ENCODE results near the gene TECPR2. TPM values are rescaled to one million over a fixed set of nuclear protein-coding genes. Genes with fewer than 3 reads are reported as not detected.

TECPR2 gene
- total and polyA plus RNA-seq, 2 of the 13 experiments (the other 11 are each of a cell fraction or from before 2014, with no cell fraction given): 3.5 to 5.7 TPM

- no peak for TF ChIP-seq TFDP1 (CRISPR knock-in tag; IDR thresholded peaks at IDR 0.05; ENCODE audit: borderline replicate concordance)
- TF ChIP-seq FOXJ3 (CRISPR knock-in tag; IDR thresholded peaks at IDR 0.05; ENCODE audit: borderline replicate concordance): no peak
- 0 out of 2 replicates have a peak, but pooled peaks have one; percentile 19 for TF ChIP-seq ZNF205 (CRISPR knock-in tag; IDR thresholded peaks at IDR 0.05)
- TF ChIP-seq ZBTB7B (CRISPR knock-in tag; IDR thresholded peaks at IDR 0.05): 0 out of 2 replicates have a peak, but pooled peaks have one; percentile 13
- TF ChIP-seq ZNF496 (CRISPR knock-in tag; IDR thresholded peaks at IDR 0.05; ENCODE audit: insufficient replicate concordance): no peak
- no peak for TF ChIP-seq DRAP1 (CRISPR knock-in tag; IDR thresholded peaks at IDR 0.05)
- no peak for TF ChIP-seq SRSF4 (IDR thresholded peaks at IDR 0.05; ENCODE audit: low read depth, low read length, poor library complexity, severe bottlenecking)
- no peak for TF ChIP-seq FOXP1 (IDR thresholded peaks at IDR 0.05)
- TF ChIP-seq FOXP1 (CRISPR knock-in tag; IDR thresholded peaks at IDR 0.05): 0 out of 2 replicates have a peak, but pooled peaks have one; percentile 6
- no peak for TF ChIP-seq ZNF468 (CRISPR knock-in tag; IDR thresholded peaks at IDR 0.05)
- no peak for TF ChIP-seq ZNF878 (CRISPR knock-in tag; IDR thresholded peaks at IDR 0.05)
- TF ChIP-seq ZFY (CRISPR knock-in tag; IDR thresholded peaks at IDR 0.05): peak; percentile 34; the same call in 1 of the 2 replicates
- TF ChIP-seq, protein P1, sequence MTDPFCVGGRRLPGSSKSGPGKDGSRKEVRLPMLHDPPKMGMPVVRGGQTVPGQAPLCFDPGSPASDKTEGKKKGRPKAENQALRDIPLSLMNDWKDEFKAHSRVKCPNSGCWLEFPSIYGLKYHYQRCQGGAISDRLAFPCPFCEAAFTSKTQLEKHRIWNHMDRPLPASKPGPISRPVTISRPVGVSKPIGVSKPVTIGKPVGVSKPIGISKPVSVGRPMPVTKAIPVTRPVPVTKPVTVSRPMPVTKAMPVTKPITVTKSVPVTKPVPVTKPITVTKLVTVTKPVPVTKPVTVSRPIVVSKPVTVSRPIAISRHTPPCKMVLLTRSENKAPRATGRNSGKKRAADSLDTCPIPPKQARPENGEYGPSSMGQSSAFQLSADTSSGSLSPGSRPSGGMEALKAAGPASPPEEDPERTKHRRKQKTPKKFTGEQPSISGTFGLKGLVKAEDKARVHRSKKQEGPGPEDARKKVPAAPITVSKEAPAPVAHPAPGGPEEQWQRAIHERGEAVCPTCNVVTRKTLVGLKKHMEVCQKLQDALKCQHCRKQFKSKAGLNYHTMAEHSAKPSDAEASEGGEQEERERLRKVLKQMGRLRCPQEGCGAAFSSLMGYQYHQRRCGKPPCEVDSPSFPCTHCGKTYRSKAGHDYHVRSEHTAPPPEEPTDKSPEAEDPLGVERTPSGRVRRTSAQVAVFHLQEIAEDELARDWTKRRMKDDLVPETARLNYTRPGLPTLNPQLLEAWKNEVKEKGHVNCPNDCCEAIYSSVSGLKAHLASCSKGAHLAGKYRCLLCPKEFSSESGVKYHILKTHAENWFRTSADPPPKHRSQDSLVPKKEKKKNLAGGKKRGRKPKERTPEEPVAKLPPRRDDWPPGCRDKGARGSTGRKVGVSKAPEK (CRISPR knock-in tag; IDR thresholded peaks at IDR 0.05; ENCODE audit: borderline replicate concordance): 0 out of 2 replicates have a peak, but pooled peaks have one; percentile 35
- no peak for TF ChIP-seq MED8 (CRISPR knock-in tag; IDR thresholded peaks at IDR 0.05; ENCODE audit: insufficient replicate concordance)
- no peak for TF ChIP-seq FOXC1 (CRISPR knock-in tag; IDR thresholded peaks at IDR 0.05; ENCODE audit: borderline replicate concordance)
- 0 out of 2 replicates have a peak, but pooled peaks have one; percentile 46 for TF ChIP-seq ELF3 (CRISPR knock-in tag; IDR thresholded peaks at IDR 0.05)
- no peak for TF ChIP-seq MAF1 (CRISPR knock-in tag; IDR thresholded peaks at IDR 0.05; ENCODE audit: borderline replicate concordance)
- no peak for TF ChIP-seq ZNF431 (CRISPR knock-in tag; IDR thresholded peaks at IDR 0.05; ENCODE audit: borderline replicate concordance, low read depth)
- TF ChIP-seq ZNF180 (CRISPR knock-in tag; IDR thresholded peaks at IDR 0.05; ENCODE audit: borderline replicate concordance, low read depth): no peak
- 0 out of 2 replicates have a peak, but pooled peaks have one; percentile 25 for TF ChIP-seq BCL3 (CRISPR knock-in tag; IDR thresholded peaks at IDR 0.05)
- TF ChIP-seq SKI (IDR thresholded peaks at IDR 0.05; ENCODE audit: partially characterized antibody): peak; percentile 88
- TF ChIP-seq GLI4 (CRISPR knock-in tag; IDR thresholded peaks at IDR 0.05; ENCODE audit: borderline replicate concordance): no peak
- TF ChIP-seq ESRRA (CRISPR knock-in tag; IDR thresholded peaks at IDR 0.05; ENCODE audit: low read depth): peak; percentile 59; the same call in 1 of the 2 replicates
Measured at GRCh38 chr14:102442241-102443211, 79.8 kb downstream of the TECPR2 start (continued).
